Measurements from ENCODE around the gene TMEM161A.
"Not testable (repeated sequence)": the region's sequence is repeated elsewhere in the genome, so short reads cannot be mapped to it uniquely, and the experiment has no call there.

TMEM161A gene

DNA sequence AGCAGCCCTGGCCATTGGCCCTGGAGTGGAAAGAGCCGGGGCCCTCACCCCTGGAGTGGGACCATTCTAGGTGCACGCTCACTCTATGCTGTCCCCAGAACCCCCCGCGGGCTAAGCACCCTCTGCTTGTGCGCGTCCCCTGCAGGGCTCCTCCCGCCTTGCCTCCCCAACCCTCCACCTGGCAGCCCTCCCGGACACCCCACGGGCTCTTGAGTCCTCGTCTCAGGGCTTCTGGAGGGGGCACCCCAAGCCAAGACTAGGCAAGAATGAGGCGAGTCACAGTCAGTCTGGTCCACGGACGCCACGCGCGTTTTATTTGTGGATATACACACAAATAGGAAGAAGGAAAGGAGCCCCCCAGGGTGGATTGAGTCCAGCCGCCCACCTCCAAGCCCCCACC, 7.0 kb upstream of the TMEM161A start:
- TF ChIP-seq, protein P1, sequence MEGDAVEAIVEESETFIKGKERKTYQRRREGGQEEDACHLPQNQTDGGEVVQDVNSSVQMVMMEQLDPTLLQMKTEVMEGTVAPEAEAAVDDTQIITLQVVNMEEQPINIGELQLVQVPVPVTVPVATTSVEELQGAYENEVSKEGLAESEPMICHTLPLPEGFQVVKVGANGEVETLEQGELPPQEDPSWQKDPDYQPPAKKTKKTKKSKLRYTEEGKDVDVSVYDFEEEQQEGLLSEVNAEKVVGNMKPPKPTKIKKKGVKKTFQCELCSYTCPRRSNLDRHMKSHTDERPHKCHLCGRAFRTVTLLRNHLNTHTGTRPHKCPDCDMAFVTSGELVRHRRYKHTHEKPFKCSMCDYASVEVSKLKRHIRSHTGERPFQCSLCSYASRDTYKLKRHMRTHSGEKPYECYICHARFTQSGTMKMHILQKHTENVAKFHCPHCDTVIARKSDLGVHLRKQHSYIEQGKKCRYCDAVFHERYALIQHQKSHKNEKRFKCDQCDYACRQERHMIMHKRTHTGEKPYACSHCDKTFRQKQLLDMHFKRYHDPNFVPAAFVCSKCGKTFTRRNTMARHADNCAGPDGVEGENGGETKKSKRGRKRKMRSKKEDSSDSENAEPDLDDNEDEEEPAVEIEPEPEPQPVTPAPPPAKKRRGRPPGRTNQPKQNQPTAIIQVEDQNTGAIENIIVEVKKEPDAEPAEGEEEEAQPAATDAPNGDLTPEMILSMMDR (IDR thresholded peaks at IDR 0.05; ENCODE audit: low read depth, low read length), result no peak
- no peak overlapping the region for H3K4me3 ChIP-seq (ENCODE audit: low read depth, low read length)

GRCh38 chr19:19142347-19142746, 4.1 kb upstream of the TMEM161A start:
- H3K4me3 ChIP-seq (ENCODE audit: low read depth, low read length), result no peak overlapping the region
- TF ChIP-seq, protein P1 (IDR thresholded peaks at IDR 0.05; ENCODE audit: low read depth, low read length), result no peak

- TF ChIP-seq, protein P1 (IDR thresholded peaks at IDR 0.05; ENCODE audit: low read depth, low read length), result no peak
- no peak overlapping the region for H3K4me3 ChIP-seq (ENCODE audit: low read depth, low read length)
These were observed 2.2 kb upstream of the TMEM161A start for GRCh38 chr19:19140476-19140875.

DNA sequence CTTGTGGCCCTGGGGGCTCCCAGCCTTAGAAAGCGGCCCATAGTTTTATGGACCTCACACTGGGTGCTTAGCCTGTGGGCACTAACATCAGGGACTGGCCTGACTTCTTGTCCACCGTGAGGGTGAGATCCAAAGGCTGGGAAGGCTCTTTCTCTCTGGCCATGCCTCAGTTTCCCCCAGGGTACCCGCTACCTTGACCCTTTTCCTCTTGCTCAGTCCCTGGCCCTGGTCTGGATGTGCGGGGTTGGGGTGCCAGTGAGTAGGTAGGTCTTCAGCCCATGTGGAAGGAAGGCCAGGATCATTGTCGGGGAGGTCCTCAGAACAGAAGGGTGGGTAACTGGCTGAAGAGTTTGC, 1.6 kb upstream of the TMEM161A start:
- TF ChIP-seq, protein P1 (IDR thresholded peaks at IDR 0.05; ENCODE audit: low read depth, low read length), result no peak

GRCh38 chr19:19137556-19138108, 646 bp downstream of the TMEM161A start:
- H3K4me3 ChIP-seq (ENCODE audit: low read depth, low read length), result peak overlapping the region; percentile 94
- TF ChIP-seq, protein P1 (IDR thresholded peaks at IDR 0.05; ENCODE audit: low read depth, low read length), result no peak

More for the DNA sequence above, 1.6 kb upstream of the TMEM161A start:
- no peak overlapping the region for H3K4me3 ChIP-seq (ENCODE audit: low read depth, low read length)

DNA sequence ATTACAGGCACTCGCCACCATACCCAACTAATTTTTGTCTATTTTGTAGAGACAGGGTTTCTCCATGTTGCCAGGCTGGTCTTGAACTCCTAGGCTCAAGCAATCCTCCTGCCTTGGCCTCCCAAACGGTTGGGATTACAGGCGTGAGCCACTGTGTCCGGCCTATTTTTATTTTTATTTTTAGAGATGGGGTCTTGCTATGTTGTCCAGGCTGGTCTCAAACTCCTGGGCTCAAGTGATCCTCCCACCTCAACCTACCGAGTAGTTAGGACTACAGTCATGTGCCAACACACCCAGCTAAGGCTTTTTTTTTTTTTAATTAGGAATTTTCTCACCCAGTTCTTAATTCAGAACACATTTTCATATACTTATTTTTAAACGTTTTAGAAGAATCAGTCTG, 2.6 kb downstream of the TMEM161A start:
- H3K4me3 ChIP-seq (ENCODE audit: low read depth, low read length), result not testable (repeated sequence)

- H3K4me3 ChIP-seq (ENCODE audit: low read depth, low read length), result no peak overlapping the region
- TF ChIP-seq, protein P1 (IDR thresholded peaks at IDR 0.05; ENCODE audit: low read depth, low read length), result no peak
These were observed 3.6 kb downstream of the TMEM161A start for GRCh38 chr19:19134687-19135158.

DNA sequence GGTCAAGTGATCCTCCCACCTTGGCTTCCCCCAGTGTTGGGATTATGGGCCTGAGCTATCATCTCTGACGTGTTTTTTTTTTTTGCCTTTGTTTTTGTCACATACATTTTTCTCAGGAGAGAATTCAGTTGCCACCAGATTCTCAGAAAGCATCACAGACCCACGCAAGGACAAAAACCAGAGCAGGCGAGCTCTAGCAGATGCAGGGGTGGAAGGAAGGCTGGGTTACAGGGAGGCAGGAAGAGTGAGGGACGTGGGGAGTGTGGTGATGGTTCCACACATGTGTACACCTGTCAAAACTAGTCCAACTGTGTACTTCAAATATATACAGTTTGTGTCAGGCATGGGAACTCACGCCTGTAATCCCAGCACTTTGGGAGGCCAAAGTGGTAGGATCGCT, 4.3 kb downstream of the TMEM161A start:
- H3K4me3 ChIP-seq (ENCODE audit: low read depth, low read length), result no peak overlapping the region
- TF ChIP-seq, protein P1 (IDR thresholded peaks at IDR 0.05; ENCODE audit: low read depth, low read length), result no peak

Measured in WI38 (cell line).